Gastrocnemius medialis (tissue), 4 donors: ENCODE measurements around the gene CES4A.
"Not testable (repeated sequence)": the region's sequence is repeated elsewhere in the genome, so short reads cannot be mapped to it uniquely, and the experiment has no call there.

ENCODE experiments used
- POLR2A ChIP-seq, 2 donors: fragments of 450-650 bp; IDR thresholded peaks; one replicate each; pipeline ENCODE4 v1.6.1; 2017; ENCODE audit warnings: antibody characterized with exemption in 2 of 2, mild to moderate bottlenecking in 2 of 2, moderate library complexity in 2 of 2
- TF ChIP-seq, protein P1 (sequence below), 5 experiments: fragments of 450-650 bp in 3 of 5; fragments of 200-600 bp in 2 of 5; sonication (generic) in 2 of 5; IDR thresholded peaks in 4 of 5; conservative IDR thresholded peaks in 1 of 5; 1 replicate in 4 of 5; 2 replicates in 1 of 5; pipeline ENCODE4 v1.5.1; 2016 to 2019; ENCODE audit warnings: antibody characterized with exemption in 5 of 5, mild to moderate bottlenecking in 3 of 5, moderate library complexity in 3 of 5

DNA sequence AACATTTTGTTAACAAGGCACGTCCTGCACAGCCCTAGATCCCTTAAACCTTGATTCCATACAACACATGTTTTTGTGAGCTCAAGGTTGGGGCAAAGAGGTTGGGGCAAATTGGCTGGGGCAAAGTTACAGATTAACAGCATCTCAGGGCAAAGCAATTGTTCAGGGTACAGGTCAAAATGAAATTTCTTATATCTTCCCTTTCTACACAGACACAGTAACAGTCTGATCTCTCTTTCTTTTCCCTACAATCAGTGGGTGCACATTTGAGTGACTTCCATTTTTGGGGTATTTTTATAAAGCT lies 32.3 kb upstream of the CES4A start:
- TF ChIP-seq, protein P1, sequence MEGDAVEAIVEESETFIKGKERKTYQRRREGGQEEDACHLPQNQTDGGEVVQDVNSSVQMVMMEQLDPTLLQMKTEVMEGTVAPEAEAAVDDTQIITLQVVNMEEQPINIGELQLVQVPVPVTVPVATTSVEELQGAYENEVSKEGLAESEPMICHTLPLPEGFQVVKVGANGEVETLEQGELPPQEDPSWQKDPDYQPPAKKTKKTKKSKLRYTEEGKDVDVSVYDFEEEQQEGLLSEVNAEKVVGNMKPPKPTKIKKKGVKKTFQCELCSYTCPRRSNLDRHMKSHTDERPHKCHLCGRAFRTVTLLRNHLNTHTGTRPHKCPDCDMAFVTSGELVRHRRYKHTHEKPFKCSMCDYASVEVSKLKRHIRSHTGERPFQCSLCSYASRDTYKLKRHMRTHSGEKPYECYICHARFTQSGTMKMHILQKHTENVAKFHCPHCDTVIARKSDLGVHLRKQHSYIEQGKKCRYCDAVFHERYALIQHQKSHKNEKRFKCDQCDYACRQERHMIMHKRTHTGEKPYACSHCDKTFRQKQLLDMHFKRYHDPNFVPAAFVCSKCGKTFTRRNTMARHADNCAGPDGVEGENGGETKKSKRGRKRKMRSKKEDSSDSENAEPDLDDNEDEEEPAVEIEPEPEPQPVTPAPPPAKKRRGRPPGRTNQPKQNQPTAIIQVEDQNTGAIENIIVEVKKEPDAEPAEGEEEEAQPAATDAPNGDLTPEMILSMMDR (IDR thresholded peaks at IDR 0.05 in 4 of 5, conservative IDR thresholded peaks at IDR 0.05 in 1 of 5): not testable (repeated sequence)
- not testable (repeated sequence) for TF ChIP-seq POLR2A (IDR thresholded peaks at IDR 0.05)
